GM18907 (cell line): Measurements from ENCODE around the gene RBM11.
"Not testable (repeated sequence)": the region's sequence is repeated elsewhere in the genome, so short reads cannot be mapped to it uniquely, and the experiment has no call there.

Experiments used
- ATAC-seq: cut with Tn5 transposase; IDR thresholded peaks from one replicate; pipeline ENCODE4 v1.9.1; 2021; ENCODE audit warnings: mild to moderate bottlenecking, moderate library complexity; ENCODE audit not compliant: unreplicated experiment

RBM11 gene, protein sequence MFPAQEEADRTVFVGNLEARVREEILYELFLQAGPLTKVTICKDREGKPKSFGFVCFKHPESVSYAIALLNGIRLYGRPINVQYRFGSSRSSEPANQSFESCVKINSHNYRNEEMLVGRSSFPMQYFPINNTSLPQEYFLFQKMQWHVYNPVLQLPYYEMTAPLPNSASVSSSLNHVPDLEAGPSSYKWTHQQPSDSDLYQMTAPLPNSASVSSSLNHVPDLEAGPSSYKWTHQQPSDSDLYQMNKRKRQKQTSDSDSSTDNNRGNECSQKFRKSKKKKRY

GRCh38 chr21:14215971-14216641 is at the start of gene RBM11:
TSS of gene RBM11 (plus strand) at chr21:14216157. CDS start at chr21:14216187, 30 bp downstream.
- peak; percentile 97 for ATAC-seq

DNA sequence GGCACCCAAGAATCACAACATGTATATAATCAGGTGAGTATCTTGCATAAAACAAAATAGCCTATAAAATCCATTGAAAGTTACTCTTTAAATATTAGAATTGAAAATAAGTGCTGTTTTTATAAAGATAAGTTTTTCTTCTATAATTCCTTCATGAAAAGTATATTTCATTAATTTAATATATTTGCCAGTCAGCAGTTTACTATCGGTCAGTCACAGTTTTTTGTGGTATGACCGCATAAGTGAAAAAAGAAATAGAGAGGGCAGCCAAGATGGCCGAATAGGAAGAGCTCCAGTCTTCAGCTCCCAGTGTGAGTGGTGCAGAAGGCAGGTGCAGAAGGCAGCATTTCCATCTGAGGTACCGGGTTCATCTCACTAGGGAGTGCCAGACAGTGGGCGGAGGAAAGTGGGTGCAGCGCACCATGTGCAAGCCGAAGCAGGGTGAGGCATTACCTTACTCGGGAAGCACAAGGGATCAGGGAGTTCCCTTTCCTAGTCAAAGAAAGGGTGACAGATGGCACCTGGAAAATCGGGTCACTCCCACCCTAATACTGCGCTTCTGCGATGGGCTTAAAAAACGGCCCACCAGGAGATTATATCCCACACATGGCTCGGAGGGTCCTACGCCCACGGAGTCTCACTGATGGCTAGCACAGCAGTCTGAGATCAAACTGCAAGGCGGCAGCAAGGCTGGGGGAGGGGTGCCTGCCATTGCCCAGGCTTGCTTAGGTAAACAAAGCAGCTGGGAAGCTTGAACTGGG is 49.3 kb upstream of the RBM11 start:
- ATAC-seq, result not testable (repeated sequence)

DNA sequence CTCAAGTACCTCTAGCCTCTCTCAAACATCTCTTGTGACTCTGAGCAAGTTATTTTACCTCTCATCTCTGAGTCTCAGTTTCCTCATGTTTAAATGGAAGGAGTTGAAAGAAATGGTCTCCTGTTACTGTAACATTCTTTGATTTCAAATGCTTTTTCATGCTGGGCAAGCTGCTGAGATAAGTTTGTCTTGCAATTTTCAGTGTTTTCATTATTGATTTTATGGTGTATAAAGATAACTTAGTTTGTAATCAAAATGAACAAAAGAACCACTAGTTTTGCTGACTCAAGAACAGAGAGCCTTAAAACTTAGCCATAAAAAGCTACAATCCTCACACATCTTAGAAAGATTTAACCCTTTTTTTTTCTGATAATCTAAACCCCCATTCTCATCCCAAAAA is 9.7 kb upstream of the RBM11 start:
- ATAC-seq, result no peak

- ATAC-seq, result no peak
Observed at GRCh38 chr21:14210738-14211137, 5.2 kb upstream of the RBM11 start, which contains the start of gene LIPI. TSS of gene LIPI (minus strand) at chr21:14210955. CDS start at chr21:14210845, 110 bp downstream.

- ATAC-seq, result no peak
Observed at GRCh38 chr21:14213164-14213563, 2.8 kb upstream of the RBM11 start.

DNA sequence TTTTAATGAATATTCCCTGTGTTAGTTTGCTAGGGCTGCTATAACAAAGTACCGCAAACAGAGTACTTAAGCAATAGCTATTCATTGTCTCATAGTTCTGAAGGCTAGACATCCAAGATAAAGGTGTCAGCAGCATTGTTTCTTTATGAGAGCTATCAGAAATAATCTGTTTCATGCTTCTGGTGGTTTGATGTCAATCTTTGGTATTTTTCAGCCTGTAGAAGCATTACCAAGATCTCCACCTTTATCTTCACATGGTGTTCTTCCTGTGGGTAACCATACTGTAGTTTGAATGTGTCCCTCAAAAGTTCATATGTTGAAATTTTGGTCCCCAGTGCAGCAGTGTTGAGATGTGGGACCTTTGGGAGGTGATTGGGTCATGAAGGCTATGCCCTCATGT is 7.4 kb downstream of the RBM11 start:
- ATAC-seq, result no peak

- ATAC-seq, result no peak
Observed at GRCh38 chr21:14229399-14229798, 13.4 kb downstream of the RBM11 start.

DNA sequence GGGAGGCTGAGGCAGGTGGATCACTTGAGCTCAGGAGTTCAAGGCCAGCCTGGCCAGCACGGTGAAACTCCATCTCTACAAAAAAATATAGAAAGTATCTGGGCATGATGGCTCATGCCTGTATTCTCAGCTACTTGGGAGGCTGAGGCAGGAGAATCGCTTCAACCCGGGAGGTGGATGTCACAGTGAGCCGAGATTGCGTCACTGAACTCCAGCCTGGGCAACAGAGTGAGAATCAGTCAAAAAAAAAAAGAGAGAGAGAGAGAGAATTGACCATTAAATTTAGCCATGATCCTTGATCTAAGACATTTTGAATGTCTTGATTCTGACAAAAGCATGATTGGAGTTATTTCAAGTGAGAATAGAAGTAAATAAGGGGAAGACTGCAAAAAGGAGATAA is 19.1 kb downstream of the RBM11 start:
- no peak for ATAC-seq

DNA sequence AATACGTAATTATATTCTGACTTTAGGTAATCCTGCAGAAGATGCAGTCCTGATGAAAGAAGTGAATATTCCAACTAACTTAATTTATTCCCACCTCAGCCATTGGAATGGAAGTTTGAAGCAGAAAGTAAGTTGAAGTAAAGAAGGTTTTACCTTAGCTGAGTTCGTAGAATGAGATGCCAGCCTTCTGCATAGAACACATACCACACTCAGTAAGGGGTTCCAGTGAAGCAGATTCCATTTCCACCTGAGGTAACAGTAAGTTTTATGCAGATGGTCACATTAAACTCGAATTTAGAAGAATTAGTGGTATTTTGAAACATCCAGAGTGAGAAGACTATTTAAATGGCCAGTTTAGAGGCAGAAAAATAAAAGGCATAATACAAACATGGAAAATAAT is 20.2 kb downstream of the RBM11 start:
- no peak for ATAC-seq

DNA sequence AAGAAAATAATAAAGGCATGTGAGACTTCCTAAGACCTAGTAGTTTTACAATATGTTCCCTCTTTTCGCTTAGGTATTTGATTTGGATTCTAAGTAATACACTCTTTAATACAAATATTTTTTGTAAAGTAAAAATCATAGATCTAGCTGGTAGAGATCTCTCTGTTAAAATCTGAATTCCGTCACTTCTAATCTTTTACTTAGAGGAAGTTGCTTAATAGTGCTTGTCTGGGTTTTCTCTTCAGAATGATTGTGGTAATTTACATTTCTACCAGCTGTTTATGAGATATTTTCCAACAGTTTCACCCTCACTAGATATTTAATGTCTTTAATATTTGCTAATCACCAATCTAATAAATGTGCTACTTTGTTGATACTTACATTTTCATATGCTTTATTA is 23.3 kb downstream of the RBM11 start:
- ATAC-seq, result no peak

GRCh38 chr21:14241297-14241696 is 25.3 kb downstream of the RBM11 start:
- no peak for ATAC-seq

GRCh38 chr21:14243461-14243860 is 27.5 kb downstream of the RBM11 start:
- ATAC-seq, result no peak

GRCh38 chr21:14243874-14244273 is 27.9 kb downstream of the RBM11 start:
- ATAC-seq, result no peak

GRCh38 chr21:14244911-14245310 is 29.0 kb downstream of the RBM11 start:
- no peak for ATAC-seq

DNA sequence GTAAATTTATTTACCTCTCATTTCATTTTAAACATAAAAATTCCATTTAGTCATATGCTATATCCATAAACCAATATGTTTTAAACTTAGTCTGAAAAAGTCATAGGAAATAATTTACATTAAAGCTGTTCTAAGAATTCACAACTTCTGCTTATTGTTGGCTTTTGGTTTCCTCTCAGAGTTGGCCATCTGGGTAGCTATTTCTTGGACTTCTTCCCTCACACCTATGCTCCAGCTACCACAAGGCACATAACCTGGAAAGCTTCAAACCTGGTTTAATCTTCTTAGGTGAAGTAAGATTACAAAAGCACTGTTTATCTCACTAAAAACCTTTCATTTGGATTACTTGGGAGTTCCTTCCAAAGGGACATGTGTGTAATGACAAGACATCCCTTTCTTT is 29.8 kb downstream of the RBM11 start:
- no peak for ATAC-seq

DNA sequence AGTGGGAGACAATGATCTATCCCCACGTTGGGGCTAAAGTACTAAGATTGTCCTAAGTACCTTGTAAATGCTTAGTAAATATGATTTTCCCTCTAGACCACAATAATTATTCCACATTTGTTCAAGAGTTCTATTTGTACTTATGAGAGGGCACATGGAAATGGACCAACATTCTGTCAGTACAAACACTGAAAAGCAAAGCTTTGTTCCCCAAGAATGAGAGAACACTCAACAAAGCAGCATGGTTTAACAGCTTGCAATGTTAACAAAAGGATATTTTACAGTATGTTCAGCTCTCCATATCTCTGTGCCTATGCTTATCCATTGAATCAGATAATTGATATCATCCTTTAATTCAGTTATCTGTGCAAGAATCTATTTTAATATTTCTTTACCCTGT is 35.4 kb downstream of the RBM11 start:
- no peak for ATAC-seq

GRCh38 chr21:14259747-14260146 is 43.8 kb downstream of the RBM11 start:
- ATAC-seq, result no peak

- ATAC-seq, result no peak
Observed at GRCh38 chr21:14260174-14260764, 44.3 kb downstream of the RBM11 start.

DNA sequence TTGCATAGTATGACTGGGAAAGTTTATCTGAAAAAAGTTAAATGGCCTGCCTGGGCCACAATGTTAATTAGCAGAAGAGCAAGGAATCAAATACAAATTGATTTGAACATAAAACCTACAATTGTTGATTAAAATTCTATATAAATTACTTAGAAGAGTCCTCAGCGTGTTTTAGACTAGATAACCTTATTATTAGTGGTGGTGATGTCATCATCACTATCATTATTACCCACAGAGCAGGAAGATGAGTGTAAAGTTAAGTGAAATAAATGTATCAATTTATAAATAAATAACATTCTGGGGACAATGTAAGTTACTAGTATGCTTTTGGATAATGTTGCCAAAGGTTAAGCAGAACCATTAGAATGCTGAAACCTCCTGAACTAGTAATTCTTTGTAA is 46.1 kb downstream of the RBM11 start:
- no peak for ATAC-seq

DNA sequence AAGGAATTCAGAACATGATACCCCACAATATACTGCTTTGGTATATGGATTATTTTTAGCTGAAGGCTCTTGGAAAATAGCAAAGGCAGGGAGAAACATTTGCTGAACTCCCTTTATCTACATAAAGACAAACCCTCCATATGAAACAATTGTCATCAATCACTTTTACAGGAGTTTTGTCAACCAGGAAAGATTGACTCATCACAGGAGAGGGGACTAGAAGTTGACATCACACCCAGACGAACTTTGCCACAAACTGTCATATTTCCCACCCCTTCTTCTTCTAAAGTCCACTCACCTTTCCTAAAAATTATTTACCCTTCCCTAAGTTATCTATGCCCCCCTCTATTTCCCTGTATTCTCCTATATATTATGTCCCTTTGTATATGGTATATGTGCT is 47.9 kb downstream of the RBM11 start:
- no peak for ATAC-seq

- ATAC-seq, result no peak
Observed at GRCh38 chr21:14265023-14265422, 49.1 kb downstream of the RBM11 start.
